SK-MEL-5 (cell line): ENCODE measurements around the gene EFCAB14. TPM values are rescaled to one million over a fixed set of nuclear protein-coding genes. Genes with fewer than 3 reads are reported as not detected.
"Not testable (repeated sequence)": the region's sequence is repeated elsewhere in the genome, so short reads cannot be mapped to it uniquely, and the experiment has no call there.

Source experiments
- DNase-seq: peaks from one replicate; pipeline ENCODE4 v3.0.0-alpha.2; 2016; ENCODE audit warnings: low read depth, low spot score
- in situ Hi-C: cut with HindIII; loops from 2 replicates; pipeline ENCODE4 v1.10.0; 2016; ENCODE audit warnings: low sequenced_read_pairs, high pct_unique_total_duplicates, low pct_unique_long_range_greater_than_20kb
- polyA plus RNA-seq, 2 experiments: library from polyadenylated mRNA; depleted of rRNA; stranded (reverse); fragments of >200 nt; gene quantifications; 2 replicates each; pipeline ENCODE4 v1.2.3, GENCODE V29; 2015
- total RNA-seq: library from RNA; depleted of rRNA; stranded (reverse); fragments of >200 nt; shearing (Covaris generic); gene quantifications from 2 replicates; pipeline ENCODE4 v1.2.3, GENCODE V29; 2014; rRNA removed

EFCAB14 gene, protein sequence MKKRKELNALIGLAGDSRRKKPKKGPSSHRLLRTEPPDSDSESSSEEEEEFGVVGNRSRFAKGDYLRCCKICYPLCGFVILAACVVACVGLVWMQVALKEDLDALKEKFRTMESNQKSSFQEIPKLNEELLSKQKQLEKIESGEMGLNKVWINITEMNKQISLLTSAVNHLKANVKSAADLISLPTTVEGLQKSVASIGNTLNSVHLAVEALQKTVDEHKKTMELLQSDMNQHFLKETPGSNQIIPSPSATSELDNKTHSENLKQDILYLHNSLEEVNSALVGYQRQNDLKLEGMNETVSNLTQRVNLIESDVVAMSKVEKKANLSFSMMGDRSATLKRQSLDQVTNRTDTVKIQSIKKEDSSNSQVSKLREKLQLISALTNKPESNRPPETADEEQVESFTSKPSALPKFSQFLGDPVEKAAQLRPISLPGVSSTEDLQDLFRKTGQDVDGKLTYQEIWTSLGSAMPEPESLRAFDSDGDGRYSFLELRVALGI
- 60.9 and 68.1 TPM in 2 replicates for total RNA-seq
- polyA plus RNA-seq (2015; cell fraction: cytosol; rRNA removed), result 53.0 and 66.8 TPM in 2 replicates
- polyA plus RNA-seq (2015; cell fraction: nucleus; rRNA removed), result 38.5 and 40.3 TPM in 2 replicates

DNA sequence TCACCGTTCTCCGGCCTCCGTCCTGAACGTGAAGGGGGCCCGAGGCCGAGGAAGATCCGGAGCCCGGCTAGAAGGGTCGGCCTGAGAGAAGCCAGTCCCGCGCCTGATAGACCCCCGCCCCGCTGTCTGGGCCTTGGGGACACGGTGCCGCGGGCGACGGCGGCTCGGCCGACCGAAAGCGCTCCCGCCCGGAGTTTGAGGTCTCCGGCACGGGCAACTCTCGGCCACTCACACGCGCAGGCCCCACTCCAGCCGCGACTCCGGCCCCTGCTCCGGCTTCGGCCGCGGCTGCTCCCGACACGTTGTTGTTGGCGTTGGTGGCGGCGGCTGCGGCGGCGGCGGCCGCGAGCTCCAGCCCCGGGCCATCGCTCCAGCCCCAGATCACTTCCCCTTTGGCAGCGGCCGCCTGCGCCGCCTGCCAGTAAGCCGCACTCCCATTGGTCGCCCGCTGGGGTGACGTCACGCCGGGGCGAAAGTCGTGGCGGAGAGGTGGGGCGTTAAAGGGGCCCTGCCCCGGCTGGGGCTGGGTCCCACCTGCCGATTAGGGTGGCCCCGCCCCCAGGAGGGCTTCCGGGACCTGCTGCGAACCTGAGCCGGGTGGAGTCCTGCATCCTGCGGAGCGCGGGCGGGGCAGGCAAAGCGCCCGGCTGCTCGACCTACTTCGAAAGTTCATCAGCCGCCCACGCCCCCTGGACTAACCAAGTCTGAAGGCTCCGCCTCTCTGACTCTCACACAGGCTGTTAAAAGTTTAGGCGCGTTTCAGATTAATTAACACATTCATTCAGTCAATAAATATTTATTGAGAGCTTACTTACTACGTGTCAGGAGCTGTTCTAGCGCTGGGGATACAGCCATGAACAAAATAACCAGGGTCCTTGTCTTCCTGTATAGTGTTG, at the start of gene EFCAB14:
EFCAB14 (minus strand) TSS at position 388 of the 896 bp plus-strand sequence. CDS start 1,027 bp downstream, outside the sequence.
- in situ Hi-C loops, result no loop called here
- peak; percentile 90 for DNase-seq

DNA sequence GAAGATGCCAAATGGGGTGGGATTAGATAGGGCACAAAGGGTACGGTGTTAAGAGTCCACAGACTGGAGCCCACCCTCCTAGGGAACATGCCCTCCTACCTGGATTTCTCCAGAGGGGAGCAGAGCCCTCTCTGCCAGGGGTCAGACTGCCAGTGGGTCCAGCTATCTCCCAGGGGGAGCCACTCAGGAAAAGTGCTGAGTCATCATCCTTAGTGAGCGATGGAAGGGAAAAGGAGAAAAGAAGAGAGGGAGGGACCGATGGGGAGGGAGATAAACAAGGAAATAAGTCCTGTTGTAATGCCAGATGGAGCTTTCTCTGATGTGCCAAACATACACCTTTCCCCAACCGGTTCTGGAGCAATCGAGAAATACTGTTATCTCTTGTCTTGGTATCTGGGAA, 49.5 kb upstream of the EFCAB14 start:
- in situ Hi-C loops, result no loop called here
- DNase-seq, result no peak

- in situ Hi-C loops, result no loop called here
- DNase-seq, result no peak
Observed at GRCh38 chr1:46767649-46768282, 48.9 kb upstream of the EFCAB14 start.

GRCh38 chr1:46764402-46764801, 45.5 kb upstream of the EFCAB14 start:
- no peak for DNase-seq
- in situ Hi-C loops, result no loop called here

- in situ Hi-C loops, result no loop called here
- DNase-seq, result no peak
Observed at GRCh38 chr1:46761740-46762139, 42.8 kb upstream of the EFCAB14 start.

DNA sequence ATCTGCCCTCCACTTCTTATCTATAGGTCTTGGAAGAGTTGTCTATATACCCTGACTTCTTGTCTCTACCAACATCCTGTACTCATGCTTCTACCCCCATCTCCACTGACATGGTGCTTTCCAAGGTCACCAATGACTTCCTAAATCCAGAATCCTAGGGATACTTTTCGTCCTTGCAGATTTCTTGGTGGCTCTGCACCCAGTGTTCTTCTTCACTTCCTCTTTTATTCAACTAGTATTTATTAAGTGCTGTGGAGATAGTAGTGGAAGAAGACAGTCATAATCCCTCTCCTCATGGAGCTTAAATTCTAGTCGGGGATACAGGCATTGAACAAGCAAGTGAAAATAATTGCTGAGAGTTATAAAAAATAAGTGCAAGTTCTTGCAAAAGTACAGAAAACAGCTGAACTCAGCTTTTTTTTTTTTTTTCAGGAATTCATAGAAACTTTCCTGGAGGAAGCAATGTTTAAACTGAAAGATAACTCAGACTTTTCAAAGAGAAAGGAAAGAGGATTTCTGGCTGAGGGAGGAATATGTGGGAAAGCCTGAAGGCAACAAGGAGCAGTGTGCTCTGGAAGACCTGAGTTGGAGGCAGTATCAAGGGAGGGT, 41.7 kb upstream of the EFCAB14 start:
- in situ Hi-C loops, result no loop called here
- no peak for DNase-seq

- in situ Hi-C loops, result no loop called here
- no peak for DNase-seq
Observed at GRCh38 chr1:46757956-46758528, 39.1 kb upstream of the EFCAB14 start.

DNA sequence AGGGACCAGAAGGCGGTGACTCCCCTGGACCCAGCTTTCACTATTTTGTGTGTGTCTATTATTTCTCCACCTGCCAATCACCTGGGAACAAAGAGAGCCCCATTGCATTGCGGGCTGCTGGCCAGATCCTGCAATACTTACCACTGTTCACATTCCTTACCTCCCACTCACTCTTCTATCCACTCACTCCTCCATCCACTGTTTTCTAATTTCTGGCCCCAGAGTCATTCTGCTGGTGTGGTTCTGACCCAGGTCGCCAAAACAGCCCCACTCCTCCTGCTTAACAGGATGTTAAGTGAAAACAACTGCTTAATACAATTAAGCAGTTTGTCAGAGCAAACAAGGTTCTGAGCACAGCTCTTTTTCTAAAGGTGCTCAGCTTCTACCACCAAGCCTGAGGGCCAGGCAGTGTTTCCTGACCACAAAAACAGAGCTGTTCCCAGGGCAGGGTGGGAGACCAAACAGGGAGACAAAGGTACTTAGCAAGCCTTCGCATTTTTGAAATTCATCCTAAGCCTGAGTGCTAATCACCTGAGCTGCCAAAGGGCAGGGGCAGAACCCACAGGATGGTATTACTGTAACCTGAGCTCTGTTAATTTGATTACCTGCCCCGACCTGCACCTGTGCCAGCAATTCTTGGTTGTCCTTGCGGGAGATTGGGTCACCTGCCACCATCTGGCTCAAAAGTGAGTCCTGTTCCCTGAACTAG, 38.5 kb upstream of the EFCAB14 start:
- in situ Hi-C loops, result no loop called here
- no peak for DNase-seq

GRCh38 chr1:46755121-46755520, 36.2 kb upstream of the EFCAB14 start:
- DNase-seq, result no peak
- in situ Hi-C loops, result no loop called here

- in situ Hi-C loops, DNase-seq: not testable (repeated sequence)
Observed at GRCh38 chr1:46754707-46755106, 35.8 kb upstream of the EFCAB14 start.

DNA sequence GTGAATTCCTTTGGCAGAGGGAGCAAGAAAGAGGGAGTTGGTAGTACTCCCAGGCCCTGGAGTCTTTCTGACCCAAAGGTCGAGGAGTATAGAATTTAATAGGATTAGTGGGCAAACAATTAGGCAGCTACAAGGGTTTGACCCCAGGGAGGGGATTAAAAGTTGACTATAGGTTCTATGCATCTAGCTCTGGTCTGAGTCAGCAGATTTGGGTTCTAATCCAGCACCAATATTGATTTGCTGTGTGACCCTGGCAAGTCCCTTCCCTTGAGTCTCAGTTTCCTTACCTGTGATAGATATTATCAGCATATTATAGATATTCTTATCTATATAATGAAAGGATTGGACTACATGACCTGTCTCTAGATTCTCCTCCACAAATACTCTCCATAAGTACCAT, 35.1 kb upstream of the EFCAB14 start:
- in situ Hi-C loops, result no loop called here
- DNase-seq, result no peak

DNA sequence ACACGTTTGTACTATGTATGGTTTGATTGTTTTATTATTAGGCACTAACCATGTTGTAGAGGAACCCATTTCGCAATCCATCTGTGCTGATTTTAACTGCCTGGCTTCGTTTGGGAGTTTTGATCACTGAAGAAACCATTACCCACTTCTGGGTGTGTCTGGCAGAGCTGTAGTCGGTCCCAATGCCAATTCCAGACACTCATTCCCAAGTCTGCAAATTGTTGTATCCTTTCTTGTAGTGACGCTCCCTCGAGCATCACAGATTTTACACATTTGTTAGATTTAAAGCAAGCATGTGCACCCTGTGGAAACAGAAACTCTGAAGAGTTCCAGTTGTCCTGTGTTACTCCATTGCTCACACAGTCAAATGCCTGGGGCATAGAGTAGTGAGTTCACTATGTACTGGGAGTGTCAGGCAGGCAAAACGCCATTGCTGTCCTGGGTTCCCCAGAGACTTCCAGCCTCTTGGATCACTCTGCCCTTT, 31.0 kb upstream of the EFCAB14 start:
- in situ Hi-C loops, result no loop called here

DNA sequence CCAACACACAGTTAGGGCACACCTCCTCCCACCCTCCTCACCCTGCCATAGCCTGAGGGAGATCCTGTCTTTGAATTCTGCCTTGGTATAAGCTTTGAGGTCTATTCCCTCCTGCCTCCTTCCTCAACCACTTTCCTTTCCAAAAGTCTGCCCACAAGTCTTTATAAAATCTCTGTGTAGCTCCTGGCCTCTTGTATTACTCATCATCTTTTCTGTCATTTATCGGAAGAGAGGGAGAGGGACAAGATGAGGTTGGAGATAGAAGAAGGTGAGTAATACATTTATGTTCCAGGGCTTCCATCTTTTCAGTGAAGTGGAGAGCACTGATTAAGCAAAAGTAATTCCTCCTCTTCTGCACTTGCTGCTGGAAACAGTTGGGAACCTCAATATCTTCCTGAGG, 30.5 kb upstream of the EFCAB14 start:
- in situ Hi-C loops, result no loop called here
- no peak for DNase-seq

More for the DNA sequence above, 31.0 kb upstream of the EFCAB14 start:
- DNase-seq, result no peak

GRCh38 chr1:46747683-46748288, 28.9 kb upstream of the EFCAB14 start:
- in situ Hi-C loops, result no loop called here
- peak; percentile 77 for DNase-seq

DNA sequence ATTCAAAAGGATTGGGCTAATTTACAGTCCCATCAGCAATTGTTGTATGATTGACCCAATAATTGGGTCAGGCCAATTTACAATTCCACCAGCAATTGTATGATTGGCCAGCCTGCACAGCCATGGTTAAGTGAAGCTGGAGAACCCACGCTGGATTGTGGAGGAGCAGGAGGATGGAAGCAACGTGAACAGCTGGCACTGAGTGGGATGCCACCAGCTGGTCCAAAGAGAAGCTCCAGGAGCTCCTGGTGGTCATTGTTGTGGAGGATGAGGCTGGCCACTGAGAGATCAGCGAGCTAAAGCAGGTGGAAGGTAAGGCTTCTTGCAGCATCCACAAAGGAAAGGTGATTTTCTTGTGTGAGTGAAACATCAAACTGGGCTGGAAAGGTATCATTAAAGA, 23.2 kb upstream of the EFCAB14 start:
- DNase-seq, result no peak
- in situ Hi-C loops, result no loop called here

DNA sequence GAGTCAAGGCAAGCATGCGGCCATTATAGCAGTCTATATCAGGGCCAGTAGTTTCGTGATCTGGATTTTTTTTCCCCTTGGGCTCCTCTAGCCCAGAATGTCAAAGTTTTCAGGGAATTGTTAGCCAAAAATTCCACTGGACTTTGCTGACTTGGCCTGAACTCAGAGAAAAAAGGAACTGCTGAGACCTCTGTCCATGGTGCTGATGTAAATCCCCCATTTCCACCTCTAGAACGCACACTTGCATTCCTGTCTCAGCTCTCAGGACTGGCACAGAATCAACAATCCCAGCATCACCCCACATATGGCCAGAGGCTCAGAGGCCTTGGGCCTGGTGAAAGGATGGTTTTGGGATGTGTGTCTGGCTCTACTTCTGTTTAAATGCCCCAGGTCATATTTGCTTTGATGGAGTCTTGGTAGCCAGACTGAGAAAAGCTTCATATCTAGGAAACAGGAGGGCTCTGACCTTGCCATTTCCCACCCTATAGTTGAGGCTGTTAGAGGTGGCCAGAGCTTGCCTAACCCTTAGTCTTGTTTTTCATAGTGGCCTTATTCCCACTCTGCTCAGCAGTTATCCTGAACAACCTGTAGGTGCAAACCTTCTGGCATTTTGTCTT, 16.9 kb upstream of the EFCAB14 start:
- in situ Hi-C loops, result no loop called here
- peak; percentile 64 for DNase-seq
